Hematopoietic multipotent progenitor cell treated with erythropoietin and hydrocortisone succinate and interleukin-3 and kit ligand, for 4 days (in vitro differentiated cells): ENCODE results near the gene SSBP3.

Experiments
- DNase-seq: peaks from one replicate; pipeline ENCODE4 v3.0.0-alpha.2; 2015

Gene SSBP3

GRCh38 chr1:54328066-54328636 is 78.0 kb downstream of the SSBP3 start:
- DNase-seq = no peak

- DNase-seq = no peak
Observed at GRCh38 chr1:54327386-54328065, 78.7 kb downstream of the SSBP3 start.

- no peak for DNase-seq
Observed at GRCh38 chr1:54326543-54327385, 79.4 kb downstream of the SSBP3 start.

- DNase-seq = no peak
Observed at GRCh38 chr1:54325703-54326461, 80.3 kb downstream of the SSBP3 start.

- no peak for DNase-seq
Observed at GRCh38 chr1:54325284-54325683, 80.9 kb downstream of the SSBP3 start.

- DNase-seq = no peak
Observed at GRCh38 chr1:54324251-54325140, 81.7 kb downstream of the SSBP3 start.

GRCh38 chr1:54323921-54324250 is 82.3 kb downstream of the SSBP3 start:
- no peak for DNase-seq

- DNase-seq = no peak
Observed at GRCh38 chr1:54323324-54323739, 82.9 kb downstream of the SSBP3 start.

- DNase-seq = no peak
Observed at GRCh38 chr1:54318246-54318814, 87.9 kb downstream of the SSBP3 start.

- no peak for DNase-seq
Observed at GRCh38 chr1:54317084-54317483, 89.1 kb downstream of the SSBP3 start.

GRCh38 chr1:54315099-54315498 is 91.1 kb downstream of the SSBP3 start:
- no peak for DNase-seq

- no peak for DNase-seq
Observed at GRCh38 chr1:54314696-54315095, 91.5 kb downstream of the SSBP3 start.

- no peak for DNase-seq
Observed at GRCh38 chr1:54312796-54313316, 93.3 kb downstream of the SSBP3 start.

GRCh38 chr1:54311506-54311905 is 94.7 kb downstream of the SSBP3 start:
- DNase-seq = no peak

- peak; percentile 62 for DNase-seq
Observed at GRCh38 chr1:54310439-54311328, 95.5 kb downstream of the SSBP3 start.

- DNase-seq = no peak
Observed at GRCh38 chr1:54309631-54310366, 96.4 kb downstream of the SSBP3 start.

- DNase-seq = no peak
Observed at GRCh38 chr1:54307305-54307704, 98.9 kb downstream of the SSBP3 start.

GRCh38 chr1:54305906-54306514 is 100.2 kb downstream of the SSBP3 start:
- peak; percentile 34 for DNase-seq

- DNase-seq = no peak
Observed at GRCh38 chr1:54304518-54304917, 101.7 kb downstream of the SSBP3 start.
